Glomerular endothelial cell (primary cell): Measurements from ENCODE around the gene COL6A1. TPM values are rescaled to one million over a fixed set of nuclear protein-coding genes. Genes with fewer than 3 reads are reported as not detected.

Experiments used
- DNase-seq: peaks from one replicate; pipeline ENCODE4 v3.0.0-alpha.2; 2011; ENCODE audit warnings: low read depth, low spot score; ENCODE audit errors: extremely low read depth
- total RNA-seq: library from RNA; depleted of rRNA; stranded (reverse); fragments of >200 nt; gene quantifications from 2 replicates; pipeline ENCODE4 v1.2.3, GENCODE V29; 2015

COL6A1 gene
- total RNA-seq, 1 donor from 2014 or later = 165 TPM

GRCh38 chr21:46021978-46022544, 40.5 kb downstream of the COL6A1 start:
- DNase-seq = no peak

DNA sequence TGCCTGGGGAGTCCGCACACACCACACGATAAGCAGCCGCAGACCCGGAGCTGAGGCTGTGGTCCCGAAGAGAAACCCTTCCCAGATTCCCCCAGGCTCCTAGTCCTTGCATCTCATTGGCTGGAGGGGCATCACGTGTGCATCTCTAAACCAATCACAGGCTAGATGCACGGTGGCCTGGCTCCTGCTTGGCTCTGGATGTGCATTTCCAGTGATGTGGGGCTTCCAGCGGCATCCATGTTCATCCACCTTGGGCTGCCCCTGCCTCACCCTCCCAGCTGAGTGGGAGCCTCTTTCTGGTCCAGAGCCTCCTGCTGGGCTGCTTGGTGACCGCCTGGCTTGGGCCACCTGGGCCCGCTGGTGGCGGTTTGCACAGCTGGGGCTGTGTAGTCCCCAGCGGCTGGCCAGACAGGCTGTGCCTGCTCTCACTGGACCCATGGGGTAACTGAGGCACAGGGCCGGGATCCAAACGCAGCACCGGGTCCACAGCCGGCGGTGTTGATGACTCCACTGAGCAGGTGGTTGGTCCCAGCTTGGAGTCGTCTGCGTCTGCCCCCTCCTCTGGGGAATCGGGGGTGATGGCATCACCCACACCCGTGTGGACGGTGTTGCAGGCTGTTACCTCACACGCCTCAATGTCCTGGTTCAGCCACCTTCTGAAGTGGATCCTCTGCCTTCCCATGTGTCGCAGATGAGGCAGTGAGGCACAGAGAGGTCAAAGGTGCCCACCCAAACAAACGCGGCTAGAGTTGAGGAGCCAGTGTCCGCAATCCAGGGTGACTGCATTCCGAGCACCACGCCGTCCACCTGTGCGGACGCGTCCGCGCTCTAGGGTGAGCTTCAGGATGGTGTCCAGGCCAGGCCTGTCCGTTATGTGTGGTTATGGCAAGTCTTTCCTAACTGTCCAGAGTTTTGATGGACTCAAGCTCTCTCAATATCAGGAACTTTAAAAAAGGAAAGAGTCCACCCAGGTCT, 41.3 kb downstream of the COL6A1 start:
- DNase-seq = no peak

DNA sequence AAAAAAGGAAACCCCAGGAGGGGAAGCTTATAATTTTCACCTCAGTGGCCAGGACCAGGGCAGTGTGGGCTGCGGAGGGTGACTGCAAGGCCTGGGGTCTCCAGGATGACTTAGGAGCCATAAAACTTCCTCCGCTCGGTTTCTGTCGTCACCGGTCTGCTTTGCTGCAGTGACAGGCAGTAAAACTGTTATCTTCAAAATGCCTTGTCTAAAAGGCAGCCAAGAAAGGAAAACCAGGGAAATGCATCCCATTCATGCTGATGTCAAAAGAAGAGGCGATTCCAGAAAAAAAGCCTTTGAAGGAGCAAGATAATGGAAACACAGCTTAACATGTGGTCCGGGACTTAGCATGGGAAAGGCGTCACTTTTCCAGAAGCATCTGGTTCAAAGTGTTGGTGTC, 42.0 kb downstream of the COL6A1 start:
- DNase-seq = no peak

- DNase-seq = no peak
Observed at GRCh38 chr21:46024141-46024540, 42.6 kb downstream of the COL6A1 start.

DNA sequence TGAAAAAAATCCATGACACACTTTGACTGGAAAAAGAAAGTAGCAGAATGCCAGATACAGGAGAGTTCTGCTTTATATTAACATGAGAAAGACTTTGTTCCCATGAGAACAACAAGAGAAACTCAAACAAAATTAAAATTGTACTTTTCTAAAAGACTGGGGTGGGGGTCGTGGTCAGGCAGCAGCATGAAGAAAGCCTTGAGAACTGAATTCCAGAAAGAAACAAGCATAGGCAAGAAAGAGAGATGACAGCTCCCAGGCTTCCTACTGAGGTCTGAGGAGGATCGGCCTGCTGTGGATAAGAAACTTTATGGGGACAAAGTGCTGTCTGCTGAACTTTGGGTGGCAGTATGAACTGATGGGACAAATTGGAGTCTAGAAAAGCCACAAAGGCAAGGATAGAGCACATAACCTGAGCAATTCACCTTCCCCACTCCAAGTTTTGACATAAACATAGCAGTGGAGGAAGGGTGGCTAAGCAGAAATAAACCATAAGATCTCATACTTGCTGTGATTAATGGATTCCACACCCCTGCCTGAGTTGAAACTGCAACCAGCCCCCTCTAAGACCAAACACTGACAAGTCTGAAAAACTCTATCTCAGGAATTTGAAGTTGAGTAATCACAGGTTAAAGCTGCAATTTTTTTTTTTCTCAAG, 43.7 kb downstream of the COL6A1 start:
- DNase-seq = no peak

DNA sequence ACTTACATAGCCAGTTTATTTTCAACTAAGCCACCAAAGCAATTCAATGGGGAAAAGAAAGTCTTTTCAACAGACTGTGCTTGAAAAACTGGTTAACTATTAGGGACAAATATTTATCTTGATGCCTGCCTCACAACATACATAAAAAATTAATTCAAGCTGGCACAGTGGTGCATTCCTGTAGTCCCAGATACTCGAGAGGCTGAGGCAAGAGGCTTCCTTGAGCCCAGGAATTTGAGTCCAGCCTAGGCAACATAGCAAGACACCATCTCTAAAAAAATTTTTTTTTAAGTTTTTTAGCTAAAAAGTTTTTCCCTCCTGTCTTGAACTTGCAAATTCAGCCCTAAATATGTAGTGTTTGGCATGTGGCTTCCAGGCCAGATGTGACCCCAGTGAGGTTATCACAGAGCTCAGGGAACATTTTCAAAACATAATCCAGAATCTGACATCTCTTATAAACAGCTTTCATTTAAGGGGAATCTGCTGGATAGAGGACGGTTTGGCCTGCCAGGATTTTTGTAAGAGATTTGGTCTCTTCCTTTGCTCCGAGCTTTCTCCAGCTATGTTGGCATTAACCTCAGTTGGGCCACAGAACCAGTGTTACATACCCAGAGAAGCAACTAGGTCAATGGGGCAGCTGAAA, 46.4 kb downstream of the COL6A1 start:
- DNase-seq = no peak

GRCh38 chr21:46028573-46029091, 47.1 kb downstream of the COL6A1 start:
- DNase-seq = no peak

GRCh38 chr21:46029186-46029924, 47.8 kb downstream of the COL6A1 start:
- DNase-seq = no peak

DNA sequence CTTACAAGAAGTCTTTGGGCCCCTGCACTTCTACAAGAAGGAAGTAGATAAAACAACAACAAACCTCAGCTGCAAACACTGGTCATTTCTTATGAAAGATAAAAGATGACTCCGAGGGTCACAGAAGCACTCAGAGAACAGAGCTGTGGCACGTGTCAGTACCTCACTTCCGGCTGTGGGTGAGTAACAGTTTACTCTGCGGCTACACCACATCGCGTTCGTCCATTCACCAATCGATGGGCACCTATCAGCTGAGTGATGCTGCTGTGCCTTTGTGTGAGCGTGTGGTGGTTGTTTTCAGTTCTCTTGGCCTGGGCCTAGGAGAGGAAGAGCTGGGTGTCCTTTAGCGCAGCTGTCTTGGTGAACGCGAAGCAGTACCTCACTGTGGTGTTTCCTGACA, 49.9 kb downstream of the COL6A1 start:
- no peak for DNase-seq

GRCh38 chr21:46032100-46032499, 50.5 kb downstream of the COL6A1 start:
- DNase-seq = no peak

DNA sequence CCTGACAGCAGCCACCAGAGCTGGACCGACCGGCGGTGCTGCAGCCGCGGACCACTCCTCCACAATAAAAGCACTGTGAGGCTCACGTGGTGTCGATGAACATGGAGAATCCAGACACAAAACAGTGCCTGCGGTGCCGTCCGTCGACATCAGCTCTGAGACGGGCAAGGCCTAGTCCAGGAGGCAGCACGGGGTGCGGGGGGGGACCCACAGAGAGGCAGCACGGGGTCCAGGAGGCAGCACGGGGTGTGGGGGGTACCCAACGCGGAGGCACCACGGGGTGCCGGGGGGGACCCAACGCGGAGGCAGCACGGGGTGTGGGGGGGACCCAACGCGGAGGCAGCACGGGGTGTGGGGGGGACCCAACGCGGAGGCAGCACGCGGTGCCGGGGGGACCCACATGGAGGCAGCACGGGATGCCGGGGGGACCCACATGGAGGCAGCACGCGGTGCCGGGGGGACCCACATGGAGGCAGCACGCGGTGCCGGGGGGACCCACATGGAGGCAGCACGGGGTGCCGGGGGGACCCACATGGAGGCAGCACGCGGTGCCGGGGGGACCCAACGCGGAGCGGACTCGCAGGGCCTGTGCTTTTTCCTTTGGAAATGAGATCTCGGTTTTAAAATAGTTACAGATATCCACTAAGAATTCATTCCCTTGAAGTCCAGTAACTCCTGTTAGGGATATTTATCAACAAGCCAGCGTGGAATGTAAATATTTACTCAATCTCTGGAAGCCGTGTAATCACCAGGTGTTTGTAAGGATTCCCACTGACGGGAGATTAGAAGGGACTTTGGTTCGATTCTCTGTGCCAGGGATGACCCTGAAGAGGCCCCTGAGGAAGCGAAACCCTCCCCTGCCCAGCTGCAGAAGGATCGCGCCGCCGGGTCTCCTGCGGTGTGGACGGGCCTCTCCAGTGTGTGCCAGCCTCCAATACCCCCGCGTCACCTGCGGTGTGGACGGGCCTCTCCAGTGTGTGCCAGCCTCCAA, 52.1 kb downstream of the COL6A1 start:
- no peak for DNase-seq

- no peak for DNase-seq
Observed at GRCh38 chr21:46035809-46036695, 54.5 kb downstream of the COL6A1 start.

GRCh38 chr21:46036696-46037330, 55.2 kb downstream of the COL6A1 start:
- DNase-seq = no peak

DNA sequence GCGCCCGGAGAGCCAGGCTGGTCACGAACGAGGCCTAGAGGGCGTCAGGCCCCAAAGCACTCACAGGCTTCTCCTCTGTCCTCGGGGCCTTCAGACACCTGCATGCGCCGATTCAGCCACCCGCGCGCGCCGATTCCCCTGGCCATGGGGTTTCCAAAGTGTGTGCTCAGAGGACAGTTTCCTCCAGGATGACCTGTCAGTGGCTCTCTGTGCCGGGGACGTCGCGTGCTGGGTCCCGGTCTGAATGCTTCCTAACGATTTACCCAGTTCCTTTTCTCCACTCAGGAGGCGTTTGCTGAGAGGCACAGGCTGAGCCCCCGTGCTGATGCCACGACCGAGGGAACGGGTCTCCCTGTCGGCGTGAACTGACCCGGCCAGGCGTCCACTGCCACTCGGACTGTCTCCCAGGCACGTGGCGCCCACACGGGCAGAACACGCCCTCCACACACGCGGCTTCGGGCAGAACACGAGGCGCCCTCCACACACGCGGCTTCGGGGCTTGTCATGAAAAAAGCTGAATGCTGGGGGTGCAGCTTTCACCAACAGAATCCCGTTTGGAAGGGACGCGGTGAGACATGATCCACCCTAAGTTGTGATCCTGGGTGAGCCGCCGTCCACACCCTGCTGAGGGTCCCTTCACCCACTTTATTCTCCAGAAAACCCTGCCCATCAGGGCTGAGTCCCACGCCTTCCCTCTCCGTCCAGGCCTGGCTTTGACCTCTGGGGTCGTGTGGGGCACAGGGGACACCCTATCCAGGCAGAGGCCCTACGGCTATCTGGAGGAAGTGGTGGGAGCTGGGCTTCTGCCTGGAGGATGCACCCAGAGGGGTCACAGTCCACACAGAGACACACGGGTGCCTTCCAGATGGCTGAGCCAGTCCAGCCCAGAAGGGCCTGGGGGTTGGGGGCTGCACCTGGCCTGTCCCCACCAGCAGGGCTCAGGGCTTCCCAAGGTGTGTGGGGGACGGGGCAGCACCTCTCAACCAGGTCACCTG, 56.1 kb downstream of the COL6A1 start:
- DNase-seq = no peak

GRCh38 chr21:46038341-46038829, 56.8 kb downstream of the COL6A1 start:
- no peak for DNase-seq

- DNase-seq = no peak
Observed at GRCh38 chr21:46038871-46039397, 57.4 kb downstream of the COL6A1 start.
